Measurements from ENCODE around the gene PIR. TPM values are rescaled to one million over a fixed set of nuclear protein-coding genes. Genes with fewer than 3 reads are reported as not detected.

PIR gene
- total RNA-seq, 1 experiment from 2014 or later: 19.7 TPM

DNA sequence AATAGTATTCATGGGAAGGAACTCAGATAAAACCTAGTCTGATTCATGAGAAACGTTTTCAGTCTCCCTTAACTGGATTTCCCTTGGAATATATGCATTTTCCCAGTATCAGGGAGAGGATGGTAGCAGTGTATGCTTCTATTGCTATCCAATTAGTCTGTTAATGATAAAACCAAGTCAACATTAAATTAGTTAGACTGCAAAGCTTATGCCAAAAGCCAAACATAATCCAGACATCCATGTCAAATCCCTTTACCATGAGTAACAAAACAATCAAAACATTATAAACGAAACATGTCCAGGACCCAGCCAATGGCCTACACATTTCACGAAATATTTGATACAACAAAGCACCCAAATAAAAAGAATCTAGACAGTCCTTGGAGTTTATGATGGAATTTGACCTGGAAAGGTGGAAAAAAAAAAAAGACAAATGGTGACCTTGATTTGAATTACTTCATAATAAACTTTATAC is 74.4 kb downstream of the PIR start:
- CTCF ChIA-PET: no interaction called here
- intact Hi-C loops (cut with micrococcal nuclease; ENCODE audit: unreplicated experiment): no loop called here
- no TSS peak for BruUV-seq (replicated peaks)

DNA sequence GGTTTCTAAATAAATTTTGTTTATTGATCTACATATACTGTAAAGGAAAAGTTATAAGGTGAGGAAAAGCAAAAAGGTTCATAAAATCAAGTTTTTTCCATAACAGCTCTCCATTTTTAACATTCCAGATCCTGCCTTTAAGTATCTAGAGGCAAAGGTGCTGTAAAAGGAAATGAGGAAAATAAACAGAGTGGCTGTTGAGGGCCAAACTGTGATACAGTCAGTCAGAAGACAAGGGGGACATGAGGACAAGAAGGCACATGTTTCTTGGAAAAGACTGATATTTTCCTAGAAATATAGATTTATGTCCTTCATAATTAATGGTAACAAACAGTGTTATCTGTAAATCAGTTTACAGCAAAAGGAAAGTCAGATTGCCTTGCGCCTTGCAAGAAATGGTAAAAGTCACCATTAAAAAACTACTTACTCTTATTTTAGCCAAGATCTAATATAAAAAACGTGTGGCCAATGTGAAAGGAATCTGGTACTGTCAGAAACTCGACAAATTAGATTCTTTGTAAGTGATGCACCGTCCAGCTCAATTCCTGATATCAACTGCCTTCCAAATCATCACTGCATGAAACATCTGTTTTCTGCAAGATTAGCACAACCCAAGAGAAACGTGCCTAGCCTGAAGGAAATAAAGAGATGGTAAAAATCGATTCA is 75.0 kb downstream of the PIR start:
- no peak overlapping the region for H3K27ac ChIP-seq (ENCODE audit: low read length)
- CTCF ChIA-PET: no interaction called here
- H3K4me3 ChIP-seq (ENCODE audit: low read depth in 2 of 2, low read length in 2 of 2): no peak overlapping the region
- BruUV-seq (replicated peaks): no TSS peak
- no peaks in the 10 kb centered on the region for H3K9me3 ChIP-seq (ENCODE audit: control insufficient read depth, insufficient read depth, low read depth, low read length)
- TF ChIP-seq TCF7L2 (IDR thresholded peaks at IDR 0.05; ENCODE audit: low read depth, low read length) (no peak), SIN3A (IDR thresholded peaks at IDR 0.05; ENCODE audit: borderline replicate concordance, insufficient read depth, low read depth, low read length) (no peak), POLR2AphosphoS5 (IDR thresholded peaks at IDR 0.05; ENCODE audit: low read depth, low read length) (no peak)
- TF ChIP-seq, protein P1, sequence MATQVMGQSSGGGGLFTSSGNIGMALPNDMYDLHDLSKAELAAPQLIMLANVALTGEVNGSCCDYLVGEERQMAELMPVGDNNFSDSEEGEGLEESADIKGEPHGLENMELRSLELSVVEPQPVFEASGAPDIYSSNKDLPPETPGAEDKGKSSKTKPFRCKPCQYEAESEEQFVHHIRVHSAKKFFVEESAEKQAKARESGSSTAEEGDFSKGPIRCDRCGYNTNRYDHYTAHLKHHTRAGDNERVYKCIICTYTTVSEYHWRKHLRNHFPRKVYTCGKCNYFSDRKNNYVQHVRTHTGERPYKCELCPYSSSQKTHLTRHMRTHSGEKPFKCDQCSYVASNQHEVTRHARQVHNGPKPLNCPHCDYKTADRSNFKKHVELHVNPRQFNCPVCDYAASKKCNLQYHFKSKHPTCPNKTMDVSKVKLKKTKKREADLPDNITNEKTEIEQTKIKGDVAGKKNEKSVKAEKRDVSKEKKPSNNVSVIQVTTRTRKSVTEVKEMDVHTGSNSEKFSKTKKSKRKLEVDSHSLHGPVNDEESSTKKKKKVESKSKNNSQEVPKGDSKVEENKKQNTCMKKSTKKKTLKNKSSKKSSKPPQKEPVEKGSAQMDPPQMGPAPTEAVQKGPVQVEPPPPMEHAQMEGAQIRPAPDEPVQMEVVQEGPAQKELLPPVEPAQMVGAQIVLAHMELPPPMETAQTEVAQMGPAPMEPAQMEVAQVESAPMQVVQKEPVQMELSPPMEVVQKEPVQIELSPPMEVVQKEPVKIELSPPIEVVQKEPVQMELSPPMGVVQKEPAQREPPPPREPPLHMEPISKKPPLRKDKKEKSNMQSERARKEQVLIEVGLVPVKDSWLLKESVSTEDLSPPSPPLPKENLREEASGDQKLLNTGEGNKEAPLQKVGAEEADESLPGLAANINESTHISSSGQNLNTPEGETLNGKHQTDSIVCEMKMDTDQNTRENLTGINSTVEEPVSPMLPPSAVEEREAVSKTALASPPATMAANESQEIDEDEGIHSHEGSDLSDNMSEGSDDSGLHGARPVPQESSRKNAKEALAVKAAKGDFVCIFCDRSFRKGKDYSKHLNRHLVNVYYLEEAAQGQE (IDR thresholded peaks at IDR 0.05; ENCODE audit: insufficient read depth in 1 of 2, low read depth in 2 of 2, low read length in 1 of 2): no peak
- TF ChIP-seq, protein P2, sequence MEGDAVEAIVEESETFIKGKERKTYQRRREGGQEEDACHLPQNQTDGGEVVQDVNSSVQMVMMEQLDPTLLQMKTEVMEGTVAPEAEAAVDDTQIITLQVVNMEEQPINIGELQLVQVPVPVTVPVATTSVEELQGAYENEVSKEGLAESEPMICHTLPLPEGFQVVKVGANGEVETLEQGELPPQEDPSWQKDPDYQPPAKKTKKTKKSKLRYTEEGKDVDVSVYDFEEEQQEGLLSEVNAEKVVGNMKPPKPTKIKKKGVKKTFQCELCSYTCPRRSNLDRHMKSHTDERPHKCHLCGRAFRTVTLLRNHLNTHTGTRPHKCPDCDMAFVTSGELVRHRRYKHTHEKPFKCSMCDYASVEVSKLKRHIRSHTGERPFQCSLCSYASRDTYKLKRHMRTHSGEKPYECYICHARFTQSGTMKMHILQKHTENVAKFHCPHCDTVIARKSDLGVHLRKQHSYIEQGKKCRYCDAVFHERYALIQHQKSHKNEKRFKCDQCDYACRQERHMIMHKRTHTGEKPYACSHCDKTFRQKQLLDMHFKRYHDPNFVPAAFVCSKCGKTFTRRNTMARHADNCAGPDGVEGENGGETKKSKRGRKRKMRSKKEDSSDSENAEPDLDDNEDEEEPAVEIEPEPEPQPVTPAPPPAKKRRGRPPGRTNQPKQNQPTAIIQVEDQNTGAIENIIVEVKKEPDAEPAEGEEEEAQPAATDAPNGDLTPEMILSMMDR (IDR thresholded peaks at IDR 0.05): no peak
- POLR2A ChIA-PET: no interaction called here
- DNase-seq (ENCODE audit: low read depth, low spot score) (no peak), ATAC-seq (no peak)
- in situ Hi-C loops (cut with HindIII; ENCODE audit: low pct_unique_long_range_greater_than_20kb, low sequenced_read_pairs): no loop called here
- intact Hi-C loops (cut with micrococcal nuclease; ENCODE audit: unreplicated experiment): no loop called here
- H3K27me3 ChIP-seq (ENCODE audit: control insufficient read depth, insufficient read depth, low read length): no peaks in the 10 kb centered on the region
- H3K4me1 ChIP-seq (ENCODE audit: control insufficient read depth, insufficient read depth, low read length): no peaks in the 10 kb centered on the region
- H3K36me3 ChIP-seq (ENCODE audit: control insufficient read depth, insufficient read depth, low read length): no peaks in the 10 kb centered on the region

More for the DNA sequence above, 74.4 kb downstream of the PIR start:
- TF ChIP-seq, protein P1 (IDR thresholded peaks at IDR 0.05; ENCODE audit: insufficient read depth in 1 of 2, low read depth in 2 of 2, low read length in 1 of 2): no peak
- no peaks in the 10 kb centered on the region for H3K4me1 ChIP-seq (ENCODE audit: control insufficient read depth, insufficient read depth, low read length)
- H3K9me3 ChIP-seq (ENCODE audit: control insufficient read depth, insufficient read depth, low read depth, low read length): no peaks in the 10 kb centered on the region
- no peak overlapping the region for H3K4me3 ChIP-seq (ENCODE audit: low read depth in 2 of 2, low read length in 2 of 2)
- POLR2A ChIA-PET: no interaction called here
- DNase-seq (ENCODE audit: low read depth, low spot score): no peak
- no peaks in the 10 kb centered on the region for H3K36me3 ChIP-seq (ENCODE audit: control insufficient read depth, insufficient read depth, low read length)
- no peak overlapping the region for H3K27ac ChIP-seq (ENCODE audit: low read length)
- in situ Hi-C loops (cut with HindIII; ENCODE audit: low pct_unique_long_range_greater_than_20kb, low sequenced_read_pairs): no loop called here
- no peaks in the 10 kb centered on the region for H3K27me3 ChIP-seq (ENCODE audit: control insufficient read depth, insufficient read depth, low read length)
- no peak for ATAC-seq

Data from Panc1 (cell line).